C4-2B (cell line): ENCODE data around the gene TOB1.

Experiments
- CTCF ChIP-seq: fragments of 450-650 bp; conservative IDR thresholded peaks from 2 replicates; pipeline ENCODE4 v1.5.1; 2017; ENCODE audit warnings: mild to moderate bottlenecking
- ZFX ChIP-seq: fragments of 450-650 bp; IDR thresholded peaks from 2 replicates; pipeline ENCODE4 v1.6.1; 2017

- TF ChIP-seq CTCF (no peak), ZFX (peak; percentile 77)
These were observed 38.6 kb upstream of the TOB1 start for GRCh38 chr17:50904518-50905459.
